Measurements from ENCODE around the gene ZNF546.
"Not testable (repeated sequence)": the region's sequence is repeated elsewhere in the genome, so short reads cannot be mapped to it uniquely, and the experiment has no call there.

The ZNF546 gene

DNA sequence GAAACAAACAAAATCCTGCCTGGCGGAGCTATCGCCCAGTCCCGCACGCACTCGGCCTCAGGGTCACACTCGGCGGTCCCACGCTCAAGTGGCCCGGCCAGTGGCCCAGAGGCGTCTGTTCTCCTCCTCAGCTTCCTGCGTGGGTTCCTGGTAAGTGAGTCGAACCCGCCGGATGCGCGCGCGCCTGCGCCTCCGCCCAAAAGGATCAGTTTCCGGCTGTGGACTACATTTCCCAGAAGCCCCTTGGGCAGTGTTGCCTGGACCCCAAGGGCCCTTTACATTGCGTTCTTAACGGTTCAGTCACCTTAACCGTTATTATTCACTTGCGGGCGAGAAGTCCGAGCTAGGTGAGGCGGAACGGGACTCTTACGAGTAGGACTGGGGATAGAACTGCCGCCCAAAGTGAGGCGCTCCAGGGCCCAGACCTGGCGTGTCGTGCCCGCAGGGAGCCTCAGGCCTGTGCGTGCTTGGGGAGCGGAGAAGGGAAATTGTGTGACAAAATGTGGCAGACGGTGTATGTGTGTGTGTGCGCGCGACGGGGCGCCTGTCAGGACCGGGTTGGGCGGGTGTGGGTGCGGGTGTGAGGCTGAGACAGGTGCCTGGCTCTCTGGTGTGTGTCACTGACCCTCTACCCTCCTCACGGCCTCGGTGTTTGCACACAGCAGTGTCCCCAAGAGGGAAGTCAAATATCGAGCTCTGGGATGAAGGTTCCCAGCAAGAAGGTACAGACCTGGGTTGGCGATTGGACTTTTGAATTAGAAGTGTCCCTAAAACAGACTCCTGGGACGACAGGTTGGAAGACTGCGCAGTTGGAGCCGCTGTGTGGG lies at the start of gene ZNF546:
Gene ZNF546 (plus strand): TSS at position 250 of the 827 bp plus-strand sequence. CDS start 1,267 bp downstream, outside the sequence.
- FAIRE-seq (no peak), DNase-seq (ENCODE audit: low spot score) (peak; percentile 93)

DNA sequence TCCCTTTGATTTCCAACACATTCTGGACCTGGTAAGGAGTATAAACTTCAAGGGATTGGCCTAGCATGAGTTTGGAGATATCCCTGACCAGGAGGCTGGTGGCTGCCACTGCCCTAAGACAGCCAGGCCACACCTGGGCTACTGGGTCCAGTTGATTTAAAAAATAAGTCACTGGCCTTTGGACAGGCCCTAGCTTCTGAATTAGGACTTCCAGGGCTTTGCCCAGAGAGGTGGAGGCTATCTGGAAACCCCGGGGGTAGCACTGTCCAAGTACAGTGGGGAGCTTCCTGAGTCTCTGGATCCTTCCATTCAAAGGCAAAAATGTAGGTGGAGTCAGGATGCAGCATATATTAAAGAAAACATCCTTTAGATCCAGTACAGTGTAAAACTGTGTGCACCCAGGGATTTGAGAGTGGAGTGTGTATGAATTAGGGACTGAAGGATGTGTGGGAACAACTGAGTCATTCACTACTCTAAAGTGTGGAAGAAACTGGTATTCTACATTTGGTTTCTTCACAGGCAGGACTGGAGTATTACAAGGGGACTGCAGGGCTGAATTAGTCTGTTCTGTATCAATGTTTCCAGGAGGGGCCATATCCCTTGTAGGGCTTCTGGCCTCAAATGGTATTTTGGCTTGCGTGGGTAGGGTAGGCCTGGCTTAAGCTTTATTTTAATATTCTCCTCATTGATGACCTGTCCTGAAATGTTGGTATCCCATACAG lies 47.7 kb upstream of the ZNF546 start:
- DNase-seq (ENCODE audit: low spot score) (no peak), FAIRE-seq (no peak)

DNA sequence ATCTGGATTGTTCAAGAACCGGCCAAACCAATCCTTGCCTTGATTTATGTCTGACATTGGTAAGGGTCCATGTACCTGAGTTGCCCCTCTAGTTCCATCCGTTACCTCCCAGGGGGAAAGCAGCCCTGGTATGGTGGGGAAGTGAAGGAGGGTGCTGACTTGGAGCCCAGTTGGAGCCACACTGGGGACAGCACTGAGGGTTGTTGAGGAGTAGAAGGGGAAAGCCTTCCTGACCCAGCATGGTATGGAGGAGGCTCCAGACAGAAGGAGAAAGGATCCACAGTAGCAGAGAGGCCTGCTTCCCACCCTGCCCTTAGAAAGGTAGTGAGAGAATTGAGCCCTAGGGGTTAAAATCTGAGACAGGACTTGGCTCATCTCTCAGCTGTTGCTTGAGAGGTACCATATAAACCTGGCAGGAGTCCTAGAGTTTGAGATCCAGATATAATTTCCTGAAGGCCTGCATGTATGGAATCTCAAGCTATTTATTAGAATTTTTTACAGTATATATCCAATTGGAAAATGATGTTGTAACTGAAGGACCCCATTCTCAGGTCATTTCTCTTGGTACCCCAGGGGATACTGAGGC lies 45.7 kb upstream of the ZNF546 start:
- no peak for FAIRE-seq
- no peak for DNase-seq (ENCODE audit: low spot score)

DNA sequence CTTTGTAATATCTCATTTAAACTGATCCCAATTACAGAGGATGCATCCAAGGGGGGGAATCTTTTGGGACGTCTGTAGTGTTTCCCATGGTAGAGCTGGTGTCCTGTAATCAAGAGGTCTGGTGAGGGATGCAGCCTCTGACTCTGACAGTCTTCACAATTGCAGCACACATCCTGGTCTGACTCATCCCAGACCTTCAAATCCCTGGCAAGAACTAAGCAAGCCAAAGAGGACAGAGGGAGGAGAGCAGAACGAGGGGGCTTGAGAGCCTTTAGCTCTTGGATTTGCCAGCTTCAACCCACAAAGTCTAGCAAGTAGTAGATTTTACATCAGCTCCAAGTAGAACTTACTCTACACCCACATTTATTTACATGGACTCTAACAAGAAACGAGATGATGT lies 45.2 kb upstream of the ZNF546 start:
- DNase-seq (ENCODE audit: low spot score) (no peak), FAIRE-seq (no peak)

DNA sequence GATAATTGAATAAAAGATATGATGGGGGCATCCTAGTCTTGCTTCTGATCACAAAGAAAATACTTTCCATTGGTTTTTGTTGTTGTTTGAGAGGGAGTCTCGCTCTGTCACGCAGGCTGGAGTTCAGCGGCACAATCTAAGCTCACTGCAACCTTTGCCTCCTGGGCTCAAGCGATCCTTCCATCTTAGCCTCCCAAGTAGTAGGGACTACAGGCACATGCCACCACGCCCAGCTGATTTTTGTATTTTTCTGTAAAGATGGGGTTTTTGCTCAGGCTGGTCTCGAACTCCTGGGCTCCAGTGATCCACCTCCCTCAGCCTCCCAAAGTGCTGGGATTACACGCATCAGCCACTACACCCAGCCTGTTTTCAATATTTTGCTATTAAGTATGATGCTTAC lies 42.9 kb upstream of the ZNF546 start:
- DNase-seq (ENCODE audit: low spot score) (no peak), FAIRE-seq (no peak)

DNA sequence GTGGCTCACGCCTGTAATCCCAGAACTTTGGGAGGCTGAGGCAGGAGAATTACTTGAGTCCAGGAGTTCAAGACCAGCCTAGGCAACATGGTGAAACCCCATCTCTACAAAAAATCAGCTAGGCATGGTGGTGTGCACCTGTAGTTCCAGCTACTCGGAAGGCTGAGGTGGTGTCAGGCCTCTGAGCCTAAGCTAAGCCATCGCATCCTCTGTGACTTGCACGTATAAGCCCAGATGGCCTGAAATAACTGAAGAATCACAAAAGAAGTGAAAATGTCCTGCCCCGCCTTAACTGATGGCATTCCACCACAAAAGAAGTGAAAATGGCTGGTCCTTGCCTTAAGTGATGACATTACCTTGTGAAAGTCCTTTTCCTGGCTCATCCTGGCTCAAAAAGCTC lies 39.0 kb upstream of the ZNF546 start:
- not testable (repeated sequence) for DNase-seq (ENCODE audit: low spot score); FAIRE-seq

DNA sequence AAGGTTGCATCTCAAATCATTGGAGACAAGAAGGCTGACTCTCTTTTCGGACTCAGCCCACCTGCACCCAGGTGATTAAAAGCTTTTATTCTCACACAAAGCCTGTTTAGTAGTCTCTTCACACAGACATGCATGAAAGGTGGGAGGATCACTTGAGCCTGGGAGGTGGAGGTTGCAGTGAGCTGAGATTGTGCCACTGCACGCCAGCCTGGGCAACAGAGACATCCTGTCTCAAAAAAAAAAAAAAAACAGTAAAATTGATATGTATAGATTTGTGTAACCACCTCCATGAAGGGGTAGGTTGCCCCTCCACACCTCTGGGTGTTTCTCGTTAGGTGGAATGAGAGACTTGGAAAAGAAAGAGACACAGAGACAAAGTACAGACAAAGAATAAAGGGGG lies 37.9 kb upstream of the ZNF546 start:
- FAIRE-seq: not testable (repeated sequence)

DNA sequence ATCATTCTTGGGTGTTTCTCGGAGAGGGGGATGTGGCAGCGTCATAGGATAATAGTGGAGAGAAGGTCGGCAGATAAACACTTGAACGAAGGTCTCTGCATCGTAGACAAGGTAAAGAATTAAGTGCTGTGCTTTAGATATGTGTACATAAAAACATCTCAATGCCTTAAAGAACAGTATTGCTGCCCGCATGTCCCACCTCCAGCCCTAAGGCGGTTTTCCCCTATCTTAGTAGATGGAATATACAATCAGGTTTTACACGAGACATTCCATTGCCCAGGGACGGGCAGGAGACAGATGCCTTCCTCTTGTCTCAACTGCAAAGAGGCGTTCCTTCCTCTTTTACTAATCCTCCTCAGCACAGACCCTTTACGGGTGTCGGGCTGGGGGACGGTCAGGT lies 37.5 kb upstream of the ZNF546 start:
- not testable (repeated sequence) for DNase-seq (ENCODE audit: low spot score); FAIRE-seq

More for the DNA sequence above, 37.9 kb upstream of the ZNF546 start:
- not testable (repeated sequence) for DNase-seq (ENCODE audit: low spot score)

DNA sequence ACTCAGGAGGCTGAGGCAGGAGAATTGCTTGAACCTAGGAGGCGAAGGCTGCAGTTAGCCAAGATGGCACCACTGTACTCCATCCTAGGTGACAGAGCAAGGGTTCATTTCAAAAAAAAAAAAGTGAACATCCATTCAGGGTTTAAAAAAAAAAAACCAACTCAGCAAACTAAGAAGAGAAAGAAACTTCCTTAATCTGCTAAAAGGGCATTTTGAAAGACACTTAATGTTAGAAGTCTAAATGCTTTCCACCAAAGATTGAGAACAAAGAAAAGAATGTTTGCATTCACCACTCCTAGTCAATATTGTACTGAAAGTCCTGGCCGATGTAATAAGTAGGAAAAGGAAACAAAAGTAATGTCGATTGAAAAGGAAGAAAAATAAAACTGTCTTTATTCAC lies 33.0 kb upstream of the ZNF546 start:
- FAIRE-seq (no peak), DNase-seq (ENCODE audit: low spot score) (no peak)

DNA sequence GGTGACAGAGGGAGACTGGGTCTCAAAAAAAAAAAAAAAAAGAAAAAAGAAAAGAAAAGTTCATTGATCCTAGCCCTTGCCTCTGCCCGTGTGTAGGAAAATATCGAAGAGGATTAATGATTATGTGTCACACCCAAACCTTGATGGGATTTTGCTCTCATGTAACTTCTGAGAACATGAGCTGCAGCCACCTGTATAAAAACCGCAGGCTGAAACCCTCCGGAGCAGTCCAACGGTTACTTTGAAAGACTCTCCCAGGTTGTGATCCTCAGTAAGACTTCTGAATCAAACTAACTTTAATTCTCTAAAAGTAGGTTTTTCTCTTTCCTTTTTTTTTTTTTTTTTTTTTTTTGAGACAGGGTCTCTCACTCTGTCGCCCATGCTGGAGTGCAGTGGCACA lies 30.2 kb upstream of the ZNF546 start:
- DNase-seq (ENCODE audit: low spot score) (no peak), FAIRE-seq (no peak)

DNA sequence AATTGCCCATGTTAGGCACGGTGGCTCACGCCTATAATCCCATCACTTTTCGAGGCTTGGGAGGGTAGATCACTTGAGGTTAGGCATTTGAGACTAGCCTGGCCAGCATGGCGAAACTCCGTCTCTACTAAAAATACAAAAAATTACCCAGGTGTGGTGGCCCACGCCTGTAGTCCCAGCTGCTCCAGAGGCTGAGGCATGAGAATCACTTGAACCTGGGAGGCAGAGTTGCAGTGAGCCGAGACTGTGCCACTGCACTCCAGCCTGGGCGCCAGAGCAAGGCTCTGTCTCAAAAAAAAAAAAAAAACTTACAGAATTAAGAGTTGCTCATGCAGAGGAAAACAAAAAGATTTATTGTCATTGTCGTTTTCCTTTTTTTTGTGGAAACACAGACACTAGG lies 29.3 kb upstream of the ZNF546 start:
- DNase-seq (ENCODE audit: low spot score) (no peak), FAIRE-seq (no peak)

DNA sequence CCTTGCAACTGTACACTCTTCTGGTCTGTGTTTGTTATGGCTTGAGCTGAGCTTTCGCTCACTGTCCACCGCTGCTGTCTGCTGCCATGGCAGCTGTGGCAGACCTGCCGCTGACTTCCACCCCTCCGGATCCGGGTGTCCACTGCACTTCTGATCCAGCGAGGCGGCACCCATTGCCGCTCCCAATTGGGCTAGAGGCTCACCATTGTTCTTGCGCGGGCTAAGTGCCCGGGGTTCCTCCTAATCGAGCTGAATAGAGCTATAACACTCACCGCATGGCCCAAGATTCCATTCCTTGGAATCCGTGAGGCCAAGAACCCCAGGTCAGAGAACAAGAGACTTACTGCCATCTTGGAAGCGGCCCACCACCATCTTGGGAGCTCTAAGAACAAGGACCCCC lies 28.1 kb upstream of the ZNF546 start:
- no peak for DNase-seq (ENCODE audit: low spot score)
- FAIRE-seq: no peak

DNA sequence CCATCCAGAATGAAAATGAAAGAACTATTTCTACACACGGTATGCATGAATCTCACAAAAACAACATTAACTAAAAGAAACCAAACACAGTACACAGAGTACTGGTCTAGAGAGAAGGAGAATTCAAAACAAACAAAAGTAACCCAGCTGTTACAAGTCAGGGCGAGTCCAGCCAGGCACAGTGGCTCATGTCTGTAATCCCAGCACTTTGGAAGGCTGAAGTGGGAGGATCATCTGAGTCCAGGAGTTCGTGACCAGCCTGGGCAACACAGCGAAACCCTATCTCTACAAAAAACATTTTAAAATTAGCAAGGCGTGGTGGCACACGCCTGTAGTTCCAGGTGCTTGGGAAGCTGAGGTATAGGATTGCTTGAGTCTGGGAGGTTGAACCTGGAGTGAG lies 27.6 kb upstream of the ZNF546 start:
- FAIRE-seq (no peak), DNase-seq (ENCODE audit: low spot score) (no peak)

DNA sequence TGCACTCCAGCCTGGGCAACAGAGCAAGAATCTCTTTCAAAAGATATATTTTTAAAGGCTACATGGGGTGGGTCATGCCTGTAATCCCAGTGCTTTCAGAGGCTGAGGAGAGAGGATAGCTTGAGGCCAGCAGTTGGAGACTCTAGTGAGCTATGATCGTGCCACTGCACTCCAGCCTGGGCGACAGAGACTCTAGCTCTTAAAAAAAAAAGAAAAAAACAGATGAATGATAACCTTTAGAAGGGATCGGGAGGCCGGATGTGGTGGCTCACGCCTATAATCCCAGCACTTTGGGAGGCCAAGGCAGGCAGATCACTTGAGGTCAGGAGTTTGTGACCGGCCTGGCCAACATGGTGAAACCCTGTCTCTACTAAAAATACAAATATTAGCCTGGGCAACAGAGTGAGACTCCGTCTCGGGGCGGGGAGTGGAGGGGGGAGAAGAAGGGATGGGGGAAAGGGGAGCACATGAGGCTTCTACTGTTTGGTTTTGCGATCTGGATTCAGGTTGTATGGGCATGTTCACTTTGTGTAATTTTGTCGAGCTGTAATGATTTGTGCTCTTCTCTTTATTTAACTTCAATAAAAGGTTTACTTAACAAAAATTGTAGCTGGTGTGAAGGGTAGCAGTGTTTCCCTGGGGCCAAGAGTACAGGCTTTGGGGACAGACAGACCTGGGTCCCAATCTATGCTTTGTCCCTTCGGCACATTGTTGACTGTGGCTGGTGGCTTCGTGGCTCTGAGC lies 27.0 kb upstream of the ZNF546 start:
- no peak for DNase-seq (ENCODE audit: low spot score)
- no peak for FAIRE-seq

DNA sequence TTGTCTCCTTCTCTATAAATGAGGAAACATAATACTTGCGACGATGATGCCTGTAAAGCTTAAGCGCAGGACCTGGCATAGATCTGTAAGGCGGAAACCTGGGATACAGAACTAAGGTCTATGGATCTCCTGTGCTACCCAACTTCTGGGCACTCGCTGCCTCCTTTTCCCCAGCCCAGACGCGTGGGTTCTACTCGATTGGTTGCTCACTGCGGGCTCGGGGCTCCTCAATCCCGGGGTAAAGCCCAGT lies 26.5 kb upstream of the ZNF546 start:
- FAIRE-seq (no peak), DNase-seq (ENCODE audit: low spot score) (no peak)

DNA sequence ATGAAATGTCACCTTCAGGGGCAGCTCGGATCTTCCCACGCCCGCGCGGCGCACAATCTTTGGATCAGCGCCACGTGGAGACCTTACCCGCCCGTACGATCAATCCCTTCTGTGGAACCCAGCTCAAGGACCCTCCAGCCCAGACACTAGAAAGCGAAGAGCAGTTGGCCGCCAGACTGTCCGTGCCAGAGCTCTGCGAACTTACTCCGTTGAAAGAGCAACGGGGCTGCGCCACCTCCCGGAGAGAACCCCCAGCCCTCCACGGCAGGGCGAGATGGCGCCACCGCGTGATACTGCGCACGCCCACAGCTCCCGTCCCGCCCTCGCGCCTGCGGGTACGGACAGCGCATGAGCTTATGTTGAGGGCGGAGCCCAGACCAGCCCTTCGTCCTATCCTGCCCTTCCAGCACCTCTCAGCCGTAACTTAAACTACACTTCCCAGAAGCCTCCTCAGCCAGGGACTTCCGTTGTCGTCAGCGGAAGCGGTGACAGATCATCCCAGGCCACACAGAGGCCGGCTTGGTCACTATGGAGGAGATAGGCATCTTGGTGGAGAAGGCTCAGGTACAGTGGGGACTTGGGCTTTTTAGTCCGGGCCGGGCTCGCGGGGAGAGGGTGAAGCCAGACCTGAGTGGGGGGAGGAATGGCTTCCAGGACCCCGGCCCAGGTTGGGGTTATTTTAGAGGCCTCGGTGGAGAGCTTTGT lies 26.0 kb upstream of the ZNF546 start, which contains the start of gene PSMC4:
Gene PSMC4 (plus strand): TSS at position 491 of the 705 bp plus-strand sequence. CDS start 38 bp downstream, at position 529.
- DNase-seq (ENCODE audit: low spot score): peak; percentile 99

DNA sequence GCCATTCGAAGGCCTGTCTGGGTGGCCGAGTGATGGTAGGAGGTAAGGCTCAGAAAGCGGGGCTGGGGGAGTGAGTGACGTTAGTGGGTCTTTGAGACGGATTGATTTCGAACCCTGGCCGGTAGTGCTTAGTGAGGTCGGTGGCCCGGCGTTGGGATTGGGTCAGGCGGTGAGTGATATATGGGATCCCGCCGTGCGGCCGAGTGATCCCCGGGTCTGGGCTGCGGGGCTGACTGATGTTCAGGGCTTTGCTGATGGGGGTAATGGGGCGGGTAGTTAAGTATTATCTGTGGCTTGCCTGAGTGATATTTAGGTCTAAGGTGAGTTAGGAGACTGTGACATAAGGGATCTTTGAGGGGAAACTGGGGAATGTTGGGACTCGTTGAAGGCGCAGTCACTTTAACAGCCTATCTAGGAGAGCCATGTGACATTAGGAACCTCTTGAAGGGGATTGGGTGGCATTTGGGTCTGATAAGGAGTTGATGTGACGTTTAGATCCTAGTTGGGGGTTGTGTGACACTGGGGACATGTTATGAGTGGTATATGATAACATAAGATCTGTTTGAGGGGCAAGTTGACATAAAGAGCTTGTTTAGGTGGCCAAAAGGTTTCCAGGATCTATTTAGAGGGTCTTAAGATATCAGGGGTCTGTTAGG lies 25.4 kb upstream of the ZNF546 start:
- FAIRE-seq (no peak), DNase-seq (ENCODE audit: low spot score) (no peak)

More for the DNA sequence above, 26.0 kb upstream of the ZNF546 start, which contains the start of gene PSMC4:
- peak; percentile 98 for FAIRE-seq

DNA sequence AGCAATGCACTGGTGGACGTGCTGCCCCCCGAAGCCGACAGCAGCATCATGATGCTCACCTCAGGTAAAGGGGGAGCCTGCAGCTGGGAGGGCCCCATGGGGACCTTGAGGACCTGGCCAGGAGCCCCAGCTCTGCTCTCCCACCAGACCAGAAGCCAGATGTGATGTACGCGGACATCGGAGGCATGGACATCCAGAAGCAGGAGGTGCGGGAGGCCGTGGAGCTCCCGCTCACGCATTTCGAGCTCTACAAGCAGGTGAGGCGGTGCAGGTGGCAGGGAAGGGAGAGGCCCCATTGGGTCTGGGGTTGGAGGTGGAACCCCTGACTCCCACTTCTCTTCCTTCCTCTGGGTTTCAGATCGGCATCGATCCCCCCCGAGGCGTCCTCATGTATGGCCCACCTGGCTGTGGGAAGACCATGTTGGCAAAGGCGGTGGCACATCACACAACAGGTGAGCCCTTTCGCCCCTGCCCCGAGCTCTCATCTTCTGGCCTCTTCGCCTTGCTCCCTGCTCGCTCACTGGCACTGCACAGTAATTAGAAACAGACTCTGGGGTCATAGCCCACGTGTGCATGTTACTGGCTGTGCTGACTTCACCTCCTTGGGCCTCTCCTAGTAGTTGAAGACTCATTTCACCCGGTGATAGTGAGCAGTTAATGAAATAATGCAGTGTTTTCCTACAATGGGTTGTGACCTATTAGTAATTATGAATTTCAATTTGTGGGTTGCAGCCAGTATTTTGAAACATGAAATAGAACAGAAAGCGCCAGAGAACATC lies 22.3 kb upstream of the ZNF546 start:
- DNase-seq (ENCODE audit: low spot score) (no peak), FAIRE-seq (no peak)

DNA sequence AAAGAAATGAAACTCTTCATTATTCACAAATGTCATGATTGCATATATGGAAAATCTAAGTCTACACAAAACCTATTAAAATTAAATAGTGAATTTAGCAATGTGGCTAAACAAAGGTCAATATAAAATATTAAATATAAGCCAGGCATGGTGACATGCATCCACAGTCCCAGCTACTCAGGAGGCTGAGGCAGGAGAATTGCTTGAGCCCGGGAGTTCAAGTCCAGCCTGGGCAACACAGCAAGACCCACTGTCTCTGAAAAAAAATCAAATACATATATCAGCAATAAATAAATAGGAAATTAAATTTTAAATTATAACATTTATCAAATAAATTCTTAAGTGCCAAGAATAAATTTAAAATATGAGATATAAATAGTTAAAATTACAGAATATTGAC lies 14.0 kb upstream of the ZNF546 start:
- FAIRE-seq (no peak), DNase-seq (ENCODE audit: low spot score) (no peak)

All from urothelium cell line (cell line).